GM18502 (cell line): ENCODE data around the gene CEP104.

Experiments used
- ATAC-seq: cut with Tn5 transposase; IDR thresholded peaks from one replicate; pipeline ENCODE4 v1.9.1; 2021; ENCODE audit warnings: mild to moderate bottlenecking; ENCODE audit not compliant: unreplicated experiment, poor library complexity

The CEP104 gene

GRCh38 chr1:3785045-3785444 is 72.0 kb downstream of the CEP104 start:
- ATAC-seq = no peak

- ATAC-seq = no peak
Observed at GRCh38 chr1:3783651-3784474, 73.1 kb downstream of the CEP104 start.

- no peak for ATAC-seq
Observed at GRCh38 chr1:3780901-3781300, 76.1 kb downstream of the CEP104 start.

- ATAC-seq = no peak
Observed at GRCh38 chr1:3779912-3780416, 77.0 kb downstream of the CEP104 start.

- no peak for ATAC-seq
Observed at GRCh38 chr1:3779265-3779911, 77.6 kb downstream of the CEP104 start.

- ATAC-seq = no peak
Observed at GRCh38 chr1:3778590-3779264, 78.3 kb downstream of the CEP104 start.

GRCh38 chr1:3777647-3778589 is 79.1 kb downstream of the CEP104 start:
- no peak for ATAC-seq

GRCh38 chr1:3777078-3777547 is 79.9 kb downstream of the CEP104 start:
- no peak for ATAC-seq

- no peak for ATAC-seq
Observed at GRCh38 chr1:3776231-3776961, 80.6 kb downstream of the CEP104 start.

GRCh38 chr1:3775490-3776230 is 81.4 kb downstream of the CEP104 start:
- peak; percentile 46 for ATAC-seq

- ATAC-seq = no peak
Observed at GRCh38 chr1:3774946-3775489, 82.0 kb downstream of the CEP104 start.

GRCh38 chr1:3774276-3774945 is 82.6 kb downstream of the CEP104 start:
- ATAC-seq = no peak

- ATAC-seq = no peak
Observed at GRCh38 chr1:3773572-3774275, 83.3 kb downstream of the CEP104 start.

- no peak for ATAC-seq
Observed at GRCh38 chr1:3772715-3773571, 84.1 kb downstream of the CEP104 start, which contains the start of gene SMIM1. TSS of gene SMIM1 (plus strand) at chr1:3772749. CDS start at chr1:3775374, 2,625 bp downstream.

- peak; percentile 61 for ATAC-seq
Observed at GRCh38 chr1:3772027-3772714, 84.8 kb downstream of the CEP104 start.
